Rectal smooth muscle tissue (tissue), 1 donor: ENCODE data around the gene PSMB5.
"Not testable (repeated sequence)": the region's sequence is repeated elsewhere in the genome, so short reads cannot be mapped to it uniquely, and the experiment has no call there.

Source experiments
- H3K27ac ChIP-seq: one replicate; pipeline ENCODE4 v1.7.0; 2013; ENCODE audit warnings: low read depth, low read length, inconsistent platforms
- H3K27me3 ChIP-seq: one replicate; pipeline ENCODE4 v1.7.0; 2013; ENCODE audit warnings: low read length; ENCODE audit not compliant: control insufficient read depth, insufficient read depth
- H3K36me3 ChIP-seq: one replicate; pipeline ENCODE4 v1.7.0; 2013; ENCODE audit warnings: low read length; ENCODE audit not compliant: control insufficient read depth, insufficient read depth
- H3K4me1 ChIP-seq: one replicate; pipeline ENCODE4 v1.7.0; 2013; ENCODE audit warnings: low read length; ENCODE audit not compliant: control insufficient read depth, insufficient read depth
- H3K4me3 ChIP-seq: one replicate; pipeline ENCODE4 v1.7.0; 2013; ENCODE audit warnings: low read length
- H3K9ac ChIP-seq: one replicate; pipeline ENCODE4 v1.7.0; 2013; ENCODE audit warnings: low read length

Gene PSMB5

GRCh38 chr14:23028799-23029198 is 5.9 kb downstream of the PSMB5 start:
- H3K27ac ChIP-seq = no peak overlapping the region
- H3K36me3 ChIP-seq = peaks cover 7% of the 10 kb centered on the region
- peaks cover 5% of the 10 kb centered on the region for H3K4me1 ChIP-seq
- no peak overlapping the region for H3K4me3 ChIP-seq
- no peak overlapping the region for H3K9ac ChIP-seq
- no peaks in the 10 kb centered on the region for H3K27me3 ChIP-seq

GRCh38 chr14:23025151-23025814 is 9.4 kb downstream of the PSMB5 start:
- Histone ChIP-seq H3K27ac (no peak overlapping the region), H3K9ac (no peak overlapping the region), H3K36me3 (no peaks in the 10 kb centered on the region), H3K4me1 (no peaks in the 10 kb centered on the region), H3K4me3 (no peak overlapping the region), H3K27me3 (no peaks in the 10 kb centered on the region)

- Histone ChIP-seq H3K36me3 (no peaks in the 10 kb centered on the region), H3K27ac (no peak overlapping the region), H3K9ac (no peak overlapping the region), H3K27me3 (no peaks in the 10 kb centered on the region), H3K4me1 (no peaks in the 10 kb centered on the region), H3K4me3 (no peak overlapping the region)
Measured at GRCh38 chr14:23024612-23025075, 10.1 kb downstream of the PSMB5 start.

GRCh38 chr14:23023795-23024152 is 10.9 kb downstream of the PSMB5 start:
- H3K27ac ChIP-seq = no peak overlapping the region
- H3K9ac ChIP-seq = no peak overlapping the region
- no peaks in the 10 kb centered on the region for H3K36me3 ChIP-seq
- no peaks in the 10 kb centered on the region for H3K4me1 ChIP-seq
- no peak overlapping the region for H3K4me3 ChIP-seq
- H3K27me3 ChIP-seq = no peaks in the 10 kb centered on the region

GRCh38 chr14:23023022-23023794 is 11.5 kb downstream of the PSMB5 start:
- Histone ChIP-seq H3K27me3 (no peaks in the 10 kb centered on the region), H3K4me3 (no peak overlapping the region), H3K36me3 (no peaks in the 10 kb centered on the region), H3K9ac (no peak overlapping the region), H3K27ac (no peak overlapping the region), H3K4me1 (no peaks in the 10 kb centered on the region)

GRCh38 chr14:23021889-23022442 is 12.7 kb downstream of the PSMB5 start:
- H3K9ac ChIP-seq = no peak overlapping the region
- H3K27me3 ChIP-seq = no peaks in the 10 kb centered on the region
- H3K4me1 ChIP-seq = no peaks in the 10 kb centered on the region
- no peak overlapping the region for H3K4me3 ChIP-seq
- H3K36me3 ChIP-seq = no peaks in the 10 kb centered on the region
- H3K27ac ChIP-seq = no peak overlapping the region

GRCh38 chr14:23021434-23021833 is 13.3 kb downstream of the PSMB5 start:
- no peaks in the 10 kb centered on the region for H3K4me1 ChIP-seq
- H3K9ac ChIP-seq = no peak overlapping the region
- H3K27ac ChIP-seq = no peak overlapping the region
- no peak overlapping the region for H3K4me3 ChIP-seq
- no peaks in the 10 kb centered on the region for H3K27me3 ChIP-seq
- H3K36me3 ChIP-seq = no peaks in the 10 kb centered on the region

GRCh38 chr14:23020143-23021128 is 14.3 kb downstream of the PSMB5 start:
- Histone ChIP-seq H3K4me1 (no peaks in the 10 kb centered on the region), H3K4me3 (no peak overlapping the region), H3K36me3 (no peaks in the 10 kb centered on the region), H3K9ac (no peak overlapping the region), H3K27me3 (no peaks in the 10 kb centered on the region), H3K27ac (no peak overlapping the region)

GRCh38 chr14:23018107-23018506 is 16.6 kb downstream of the PSMB5 start:
- Histone ChIP-seq H3K27ac (no peak overlapping the region), H3K36me3 (no peaks in the 10 kb centered on the region), H3K4me3 (no peak overlapping the region), H3K27me3 (no peaks in the 10 kb centered on the region), H3K4me1 (no peaks in the 10 kb centered on the region), H3K9ac (no peak overlapping the region)

GRCh38 chr14:23017091-23017490 is 17.6 kb downstream of the PSMB5 start:
- Histone ChIP-seq H3K4me3 (no peak overlapping the region), H3K4me1 (no peaks in the 10 kb centered on the region), H3K27ac (no peak overlapping the region)

GRCh38 chr14:23015618-23016017 is 19.1 kb downstream of the PSMB5 start:
- H3K4me1 ChIP-seq = no peaks in the 10 kb centered on the region
- H3K27me3 ChIP-seq = no peaks in the 10 kb centered on the region
- no peak overlapping the region for H3K9ac ChIP-seq
- no peak overlapping the region for H3K27ac ChIP-seq
- H3K36me3 ChIP-seq = no peaks in the 10 kb centered on the region
- H3K4me3 ChIP-seq = no peak overlapping the region

More at GRCh38 chr14:23017091-23017490, 17.6 kb downstream of the PSMB5 start:
- Histone ChIP-seq H3K27me3 (no peaks in the 10 kb centered on the region), H3K36me3 (no peaks in the 10 kb centered on the region), H3K9ac (no peak overlapping the region)

GRCh38 chr14:23013749-23014054 is 21.0 kb downstream of the PSMB5 start:
- not testable (repeated sequence) for H3K9ac ChIP-seq, H3K36me3 ChIP-seq, H3K4me1 ChIP-seq, H3K27ac ChIP-seq, H3K4me3 ChIP-seq, H3K27me3 ChIP-seq
